GM12864 (cell line): ENCODE data around the gene CSNK2A3.
"Not testable (repeated sequence)": the region's sequence is repeated elsewhere in the genome, so short reads cannot be mapped to it uniquely, and the experiment has no call there.

ENCODE experiments used
- DNase-seq: peaks from one replicate; pipeline ENCODE4 v3.0.0-alpha.2; 2011; ENCODE audit warnings: low read depth
- H3K4me3 ChIP-seq: 2 replicates; pipeline ENCODE4 v1.5.1; 2011; ENCODE audit warnings: mild to moderate bottlenecking, low read depth, low read length, control low read depth
- CTCF ChIP-seq: IDR thresholded peaks from 2 replicates; pipeline ENCODE4 v1.5.1; 2011; ENCODE audit warnings: low read depth, mild to moderate bottlenecking, moderate library complexity, low read length, control low read depth, inconsistent platforms; ENCODE audit errors: missing control alignments

CSNK2A3 gene

GRCh38 chr11:11352878-11353277 lies at the start of gene CSNK2A3:
CSNK2A3 (minus strand) TSS chr11:11353250; CDS start chr11:11353119, 131 bp downstream.
- not testable (repeated sequence) for H3K4me3 ChIP-seq, DNase-seq

GRCh38 chr11:11401960-11402535 lies 49.0 kb upstream of the CSNK2A3 start:
- H3K4me3 ChIP-seq = no peak overlapping the region
- TF ChIP-seq CTCF = no peak
- no peak for DNase-seq

GRCh38 chr11:11400635-11401232 lies 47.7 kb upstream of the CSNK2A3 start:
- H3K4me3 ChIP-seq = no peak overlapping the region
- TF ChIP-seq CTCF = peak; percentile 30
- no peak for DNase-seq

- no peak overlapping the region for H3K4me3 ChIP-seq
- no peak for DNase-seq
- TF ChIP-seq CTCF = no peak
These were observed 47.1 kb upstream of the CSNK2A3 start for GRCh38 chr11:11400121-11400520.

GRCh38 chr11:11397781-11398180 lies 44.7 kb upstream of the CSNK2A3 start:
- no peak for TF ChIP-seq CTCF
- DNase-seq = no peak
- H3K4me3 ChIP-seq = no peak overlapping the region

GRCh38 chr11:11397036-11397415 lies 44.0 kb upstream of the CSNK2A3 start:
- no peak for TF ChIP-seq CTCF
- no peak for DNase-seq
- no peak overlapping the region for H3K4me3 ChIP-seq

GRCh38 chr11:11396301-11397035 lies 43.4 kb upstream of the CSNK2A3 start:
- no peak for TF ChIP-seq CTCF
- DNase-seq = no peak
- no peak overlapping the region for H3K4me3 ChIP-seq
